Cardiac fibroblast (primary cell): Measurements from ENCODE around the gene DPYSL4.
"Not testable (repeated sequence)": the region's sequence is repeated elsewhere in the genome, so short reads cannot be mapped to it uniquely, and the experiment has no call there.

Experiments used
- DNase-seq, 2 donors: peaks; one replicate each; pipeline versions ENCODE4 v3.0.0 to v3.0.0-alpha.2; 2010; ENCODE audit warnings: low read depth in 2 of 2
- H3K4me3 ChIP-seq, 2 donors: replicated peaks in 1 of 2; 1 replicate in 1 of 2; 2 replicates in 1 of 2; pipeline ENCODE4 v1.5.1; 2011; ENCODE audit warnings: low read depth in 2 of 2, low read length in 2 of 2, mild to moderate bottlenecking in 2 of 2, moderate library complexity in 1 of 2
- CTCF ChIP-seq: IDR thresholded peaks from one replicate; pipeline ENCODE4 v1.5.1; 2011; ENCODE audit warnings: low read depth, mild to moderate bottlenecking, low read length, inconsistent platforms

The DPYSL4 gene

GRCh38 chr10:132154931-132155330 is 31.8 kb upstream of the DPYSL4 start:
- TF ChIP-seq CTCF, result no peak
- no peak overlapping the region for H3K4me3 ChIP-seq
- no peak for DNase-seq

- no peak for TF ChIP-seq CTCF
- no peak overlapping the region for H3K4me3 ChIP-seq
- DNase-seq, result no peak
Observed at GRCh38 chr10:132155723-132156381, 30.9 kb upstream of the DPYSL4 start.

GRCh38 chr10:132156382-132156781 is 30.4 kb upstream of the DPYSL4 start:
- DNase-seq, result no peak
- TF ChIP-seq CTCF, result no peak
- H3K4me3 ChIP-seq, result no peak overlapping the region

- H3K4me3 ChIP-seq, result no peak overlapping the region
- no peak for TF ChIP-seq CTCF
- DNase-seq, result no peak
Observed at GRCh38 chr10:132157101-132157500, 29.6 kb upstream of the DPYSL4 start.

GRCh38 chr10:132158122-132158741 is 28.5 kb upstream of the DPYSL4 start:
- no peak overlapping the region for H3K4me3 ChIP-seq
- DNase-seq, result no peak
- no peak for TF ChIP-seq CTCF

- no peak for DNase-seq
- H3K4me3 ChIP-seq, result no peak overlapping the region
- TF ChIP-seq CTCF, result no peak
Observed at GRCh38 chr10:132158823-132159222, 27.9 kb upstream of the DPYSL4 start.

GRCh38 chr10:132159302-132160230 is 27.2 kb upstream of the DPYSL4 start:
- not testable (repeated sequence) for H3K4me3 ChIP-seq, DNase-seq

- H3K4me3 ChIP-seq, DNase-seq: not testable (repeated sequence)
Observed at GRCh38 chr10:132160231-132160630, 26.5 kb upstream of the DPYSL4 start.

- not testable (repeated sequence) for DNase-seq, H3K4me3 ChIP-seq
Observed at GRCh38 chr10:132160834-132161622, 25.7 kb upstream of the DPYSL4 start.
